SK-N-SH (cell line): ENCODE measurements around the gene GRAMD1B.

ENCODE experiments used
- EP300 ChIP-seq, 2 experiments: IDR thresholded peaks; 2 replicates each; pipeline versions ENCODE4 v1.4.0 to v1.6.1; 2012; ENCODE audit warnings: borderline replicate concordance in 1 of 2, low read depth in 1 of 2, low read length in 1 of 2
- GABPA ChIP-seq: IDR thresholded peaks from 2 replicates; pipeline ENCODE4 v1.4.0; 2012; ENCODE audit warnings: low read depth, mild to moderate bottlenecking
- MEF2A ChIP-seq: IDR thresholded peaks from 2 replicates; pipeline ENCODE4 v1.4.0; 2012; ENCODE audit warnings: low read depth, borderline replicate concordance
- NFIC ChIP-seq: IDR thresholded peaks from 2 replicates; pipeline ENCODE4 v1.4.0; 2012; ENCODE audit warnings: borderline replicate concordance
- POLR2AphosphoS5 ChIP-seq: IDR thresholded peaks from 2 replicates; pipeline ENCODE4 v1.6.1; 2012; ENCODE audit warnings: low read depth, low read length
- RAD21 ChIP-seq: IDR thresholded peaks from 2 replicates; pipeline ENCODE4 v1.6.1; 2012; ENCODE audit warnings: mild to moderate bottlenecking, low read length
- SIN3A ChIP-seq: IDR thresholded peaks from 2 replicates; pipeline ENCODE4 v1.6.1; 2012; ENCODE audit warnings: low read depth, mild to moderate bottlenecking, low read length, moderate library complexity, borderline replicate concordance
- SMC3 ChIP-seq: IDR thresholded peaks from 2 replicates; pipeline ENCODE4 v1.6.1; 2012; ENCODE audit warnings: low read depth, low read length, improper control_type of control experiment
- TAF1 ChIP-seq: IDR thresholded peaks from 2 replicates; pipeline ENCODE4 v1.6.1; 2012; ENCODE audit warnings: low read depth, mild to moderate bottlenecking, low read length, moderate library complexity, borderline replicate concordance
- TEAD4 ChIP-seq: IDR thresholded peaks from 2 replicates; pipeline ENCODE4 v1.4.0; 2012; ENCODE audit warnings: mild to moderate bottlenecking, borderline replicate concordance; ENCODE audit not compliant: insufficient read depth
- TF ChIP-seq, protein P1 (sequence below): fragments of 150-350 bp; IDR thresholded peaks from 2 replicates; pipeline ENCODE4 v1.6.1; 2017; ENCODE audit warnings: antibody characterized with exemption, low read length, low read depth, borderline replicate concordance
- TF ChIP-seq, protein P2 (sequence below): fragments of 200-600 bp; sonication (generic); IDR thresholded peaks from 2 replicates; pipeline ENCODE4 v1.6.1; 2017; ENCODE audit warnings: antibody characterized with exemption, mild to moderate bottlenecking, moderate library complexity
- TF ChIP-seq, protein P3 (sequence below): fragments of 150-350 bp; IDR thresholded peaks from 2 replicates; pipeline ENCODE4 v1.6.1; 2016; ENCODE audit warnings: mild to moderate bottlenecking, low read depth, low read length

DNA sequence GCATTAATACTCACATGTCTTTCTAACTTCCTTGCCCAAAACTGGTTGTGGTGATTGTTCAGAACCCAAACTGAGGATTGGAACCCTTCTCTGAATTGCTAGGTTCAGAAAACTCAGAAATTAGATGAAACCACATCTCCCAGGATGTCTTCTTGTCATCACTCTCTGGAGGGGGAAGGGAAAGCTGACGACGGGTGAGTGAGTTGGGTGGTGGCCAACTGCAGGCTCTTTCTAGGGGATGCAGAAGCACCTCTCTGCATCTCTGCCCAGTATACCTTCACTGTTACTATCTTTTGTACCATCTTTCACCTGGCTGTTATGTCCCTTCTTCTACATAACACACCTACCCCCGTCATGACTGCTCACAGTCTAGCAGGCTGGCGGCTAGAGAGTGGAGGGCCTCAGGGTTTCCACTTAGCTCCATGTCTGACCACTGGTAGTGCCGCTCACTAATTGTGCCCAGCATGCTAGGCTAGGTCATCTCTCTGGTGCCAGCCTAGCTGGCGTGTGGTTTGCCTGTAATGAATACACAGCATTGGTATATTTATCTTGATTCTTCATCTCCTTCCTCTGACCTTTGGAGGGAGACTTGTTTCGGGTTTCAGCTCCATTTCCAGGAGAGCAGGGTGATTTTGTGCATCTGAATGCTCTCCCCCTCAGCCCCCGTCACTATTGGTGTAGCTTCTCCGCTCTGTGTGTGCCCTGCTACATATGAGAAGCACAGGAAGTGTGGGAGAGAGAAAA, 7.3 kb downstream of the GRAMD1B start:
- no peak for TF ChIP-seq EP300 (IDR thresholded peaks at IDR 0.05; ENCODE audit: borderline replicate concordance in 1 of 2, low read depth in 1 of 2, low read length in 1 of 2)
- TF ChIP-seq, protein P1, sequence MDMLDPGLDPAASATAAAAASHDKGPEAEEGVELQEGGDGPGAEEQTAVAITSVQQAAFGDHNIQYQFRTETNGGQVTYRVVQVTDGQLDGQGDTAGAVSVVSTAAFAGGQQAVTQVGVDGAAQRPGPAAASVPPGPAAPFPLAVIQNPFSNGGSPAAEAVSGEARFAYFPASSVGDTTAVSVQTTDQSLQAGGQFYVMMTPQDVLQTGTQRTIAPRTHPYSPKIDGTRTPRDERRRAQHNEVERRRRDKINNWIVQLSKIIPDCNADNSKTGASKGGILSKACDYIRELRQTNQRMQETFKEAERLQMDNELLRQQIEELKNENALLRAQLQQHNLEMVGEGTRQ, result no peak
- TF ChIP-seq, protein P2, sequence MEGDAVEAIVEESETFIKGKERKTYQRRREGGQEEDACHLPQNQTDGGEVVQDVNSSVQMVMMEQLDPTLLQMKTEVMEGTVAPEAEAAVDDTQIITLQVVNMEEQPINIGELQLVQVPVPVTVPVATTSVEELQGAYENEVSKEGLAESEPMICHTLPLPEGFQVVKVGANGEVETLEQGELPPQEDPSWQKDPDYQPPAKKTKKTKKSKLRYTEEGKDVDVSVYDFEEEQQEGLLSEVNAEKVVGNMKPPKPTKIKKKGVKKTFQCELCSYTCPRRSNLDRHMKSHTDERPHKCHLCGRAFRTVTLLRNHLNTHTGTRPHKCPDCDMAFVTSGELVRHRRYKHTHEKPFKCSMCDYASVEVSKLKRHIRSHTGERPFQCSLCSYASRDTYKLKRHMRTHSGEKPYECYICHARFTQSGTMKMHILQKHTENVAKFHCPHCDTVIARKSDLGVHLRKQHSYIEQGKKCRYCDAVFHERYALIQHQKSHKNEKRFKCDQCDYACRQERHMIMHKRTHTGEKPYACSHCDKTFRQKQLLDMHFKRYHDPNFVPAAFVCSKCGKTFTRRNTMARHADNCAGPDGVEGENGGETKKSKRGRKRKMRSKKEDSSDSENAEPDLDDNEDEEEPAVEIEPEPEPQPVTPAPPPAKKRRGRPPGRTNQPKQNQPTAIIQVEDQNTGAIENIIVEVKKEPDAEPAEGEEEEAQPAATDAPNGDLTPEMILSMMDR, result no peak
- TF ChIP-seq GABPA, result no peak
- TF ChIP-seq POLR2AphosphoS5, result no peak
- TF ChIP-seq, protein P3, sequence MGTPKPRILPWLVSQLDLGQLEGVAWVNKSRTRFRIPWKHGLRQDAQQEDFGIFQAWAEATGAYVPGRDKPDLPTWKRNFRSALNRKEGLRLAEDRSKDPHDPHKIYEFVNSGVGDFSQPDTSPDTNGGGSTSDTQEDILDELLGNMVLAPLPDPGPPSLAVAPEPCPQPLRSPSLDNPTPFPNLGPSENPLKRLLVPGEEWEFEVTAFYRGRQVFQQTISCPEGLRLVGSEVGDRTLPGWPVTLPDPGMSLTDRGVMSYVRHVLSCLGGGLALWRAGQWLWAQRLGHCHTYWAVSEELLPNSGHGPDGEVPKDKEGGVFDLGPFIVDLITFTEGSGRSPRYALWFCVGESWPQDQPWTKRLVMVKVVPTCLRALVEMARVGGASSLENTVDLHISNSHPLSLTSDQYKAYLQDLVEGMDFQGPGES, result no peak
- TF ChIP-seq RAD21, result no peak
- no peak for TF ChIP-seq TEAD4
- TF ChIP-seq SMC3, result no peak
- TF ChIP-seq TAF1, result no peak
- TF ChIP-seq SIN3A, result no peak
- TF ChIP-seq NFIC, result no peak
- TF ChIP-seq MEF2A, result no peak
